ENCODE measurements around the gene GRID1. TPM values are rescaled to one million over a fixed set of nuclear protein-coding genes. Genes with fewer than 3 reads are reported as not detected.

The GRID1 gene
- total RNA-seq, 1 experiment from 2014 or later = not detected

DNA sequence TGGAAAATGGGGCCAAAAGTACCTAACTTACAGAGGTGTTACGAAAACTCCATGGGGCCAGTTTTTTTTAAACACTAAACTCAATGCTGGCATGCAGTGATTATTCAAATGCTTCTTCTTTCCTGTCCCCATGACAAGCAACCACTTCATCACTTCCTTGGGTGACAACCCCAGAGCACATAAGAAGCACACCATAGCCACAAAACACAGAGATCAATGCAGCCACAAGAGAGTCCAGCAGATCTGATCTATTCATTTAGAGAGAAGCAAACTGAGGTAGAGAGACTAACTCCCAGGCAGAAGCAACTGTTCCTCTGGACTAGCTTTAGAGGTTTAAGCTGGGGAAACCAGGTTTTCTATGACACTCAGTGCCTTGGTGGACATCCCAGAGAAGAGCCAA lies 180.0 kb downstream of the GRID1 start:
- H3K27ac ChIP-seq = no peak overlapping the region
- H3K36me3 ChIP-seq (ENCODE audit: low read depth) = no peaks in the 10 kb centered on the region
- H3K79me2 ChIP-seq (ENCODE audit: low read depth) = no peaks in the 10 kb centered on the region
- H3K27me3 ChIP-seq (ENCODE audit: insufficient read depth, low read depth) = peaks cover 14% of the 10 kb centered on the region
- BruUV-seq (replicated peaks) = no TSS peak
- intact Hi-C loops (cut with micrococcal nuclease; ENCODE audit: unreplicated experiment) = no loop called here
- H3K4me2 ChIP-seq = no peak overlapping the region
- no peaks in the 10 kb centered on the region for H3K9me2 ChIP-seq (ENCODE audit: insufficient read depth)
- no peak overlapping the region for H2AFZ ChIP-seq
- no peaks in the 10 kb centered on the region for H3F3A ChIP-seq (ENCODE audit: insufficient read depth, low read depth)
- no peaks in the 10 kb centered on the region for H4K20me1 ChIP-seq (ENCODE audit: insufficient read depth)
- ChIA-PET CTCF (no interaction called here), POLR2A (ENCODE audit: unreplicated experiment) (no interaction called here)
- DNase-seq = no peak
- TF ChIP-seq CTCF (conservative IDR thresholded peaks at IDR 0.05) = no peak
- H3K9me3 ChIP-seq (ENCODE audit: insufficient read depth, low read depth) = no peaks in the 10 kb centered on the region
- no peaks in the 10 kb centered on the region for H3K4me1 ChIP-seq (replicated peaks; ENCODE audit: insufficient read depth)
- H3K4me3 ChIP-seq = no peak overlapping the region

DNA sequence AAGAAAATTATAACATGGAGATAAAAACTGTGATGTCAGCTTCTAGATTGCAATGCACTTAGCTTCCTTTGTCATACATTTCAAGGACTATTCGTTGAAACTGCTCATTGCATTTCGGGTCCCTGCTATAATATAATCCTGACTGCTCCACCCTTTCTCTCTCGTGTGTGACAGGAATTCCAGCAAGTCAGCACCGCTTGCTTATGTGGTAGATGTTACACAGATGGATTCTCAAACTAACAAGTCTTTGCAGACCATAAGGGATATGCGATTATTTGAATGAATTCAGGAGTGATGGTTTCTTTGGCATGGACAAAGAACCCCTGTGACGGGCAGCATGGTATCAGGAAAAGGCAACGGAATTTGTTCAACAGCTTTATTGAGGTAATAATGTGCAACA lies 184.0 kb downstream of the GRID1 start:
- H3K4me2 ChIP-seq = no peak overlapping the region
- no peak overlapping the region for H2AFZ ChIP-seq
- POLR2A ChIA-PET (ENCODE audit: unreplicated experiment) = interaction anchor here (0.6 kb wide), 1 partner anchor 13 kb away, joined by 4 read pairs; no protein-coding TSS in a partner anchor
- intact Hi-C loops (cut with micrococcal nuclease; ENCODE audit: unreplicated experiment) = no loop called here
- no peak for DNase-seq
- peaks cover 19% of the 10 kb centered on the region for H3K27me3 ChIP-seq (ENCODE audit: insufficient read depth, low read depth)
- H3K9me3 ChIP-seq (ENCODE audit: insufficient read depth, low read depth) = no peaks in the 10 kb centered on the region
- no peaks in the 10 kb centered on the region for H3K36me3 ChIP-seq (ENCODE audit: low read depth)
- TF ChIP-seq CTCF (conservative IDR thresholded peaks at IDR 0.05) (no peak), EZH2 (IDR thresholded peaks at IDR 0.05; ENCODE audit: low read depth) (no peak)
- H4K20me1 ChIP-seq (ENCODE audit: insufficient read depth) = no peaks in the 10 kb centered on the region
- CTCF ChIA-PET = no interaction called here
- H3K4me1 ChIP-seq (replicated peaks; ENCODE audit: insufficient read depth) = no peaks in the 10 kb centered on the region
- H3F3A ChIP-seq (ENCODE audit: insufficient read depth, low read depth) = no peaks in the 10 kb centered on the region
- H3K79me2 ChIP-seq (ENCODE audit: low read depth) = no peaks in the 10 kb centered on the region
- H3K9me2 ChIP-seq (ENCODE audit: insufficient read depth) = no peaks in the 10 kb centered on the region
- H3K27ac ChIP-seq = no peak overlapping the region
- no peak overlapping the region for H3K4me3 ChIP-seq
- BruUV-seq (replicated peaks) = no TSS peak

DNA sequence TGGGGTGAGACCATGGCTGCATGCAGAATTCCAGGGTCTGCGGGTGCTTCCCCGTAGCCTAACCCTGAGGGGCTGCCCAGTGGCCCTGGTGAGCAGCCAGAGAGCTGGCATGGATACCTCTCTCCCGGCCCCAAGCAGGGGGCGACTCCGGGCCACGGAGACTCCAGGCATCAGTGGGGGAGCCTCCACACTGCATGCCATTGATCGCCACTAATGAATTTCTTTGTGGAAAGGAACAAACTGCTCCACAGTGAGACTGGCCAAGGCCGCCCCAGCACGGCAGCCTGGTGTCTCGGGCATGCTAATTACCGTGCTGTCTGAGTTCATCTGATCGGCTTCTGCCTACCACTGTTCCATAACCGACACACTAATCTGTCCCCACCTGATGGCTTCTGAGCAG lies 184.4 kb downstream of the GRID1 start:
- CTCF ChIA-PET = no interaction called here
- H3K27me3 ChIP-seq (ENCODE audit: insufficient read depth, low read depth) = peaks cover 19% of the 10 kb centered on the region
- POLR2A ChIA-PET (ENCODE audit: unreplicated experiment) = interaction anchor here (0.6 kb wide), 1 partner anchor 13 kb away, joined by 4 read pairs; no protein-coding TSS in a partner anchor
- H3K4me2 ChIP-seq = no peak overlapping the region
- H4K20me1 ChIP-seq (ENCODE audit: insufficient read depth) = no peaks in the 10 kb centered on the region
- DNase-seq = no peak
- no peaks in the 10 kb centered on the region for H3K4me1 ChIP-seq (replicated peaks; ENCODE audit: insufficient read depth)
- H3K79me2 ChIP-seq (ENCODE audit: low read depth) = no peaks in the 10 kb centered on the region
- no peaks in the 10 kb centered on the region for H3K9me3 ChIP-seq (ENCODE audit: insufficient read depth, low read depth)
- intact Hi-C loops (cut with micrococcal nuclease; ENCODE audit: unreplicated experiment) = no loop called here
- H3K36me3 ChIP-seq (ENCODE audit: low read depth) = no peaks in the 10 kb centered on the region
- no peak overlapping the region for H3K4me3 ChIP-seq
- TF ChIP-seq CTCF (conservative IDR thresholded peaks at IDR 0.05) (no peak), EZH2 (IDR thresholded peaks at IDR 0.05; ENCODE audit: low read depth) (no peak)
- no peaks in the 10 kb centered on the region for H3K9me2 ChIP-seq (ENCODE audit: insufficient read depth)
- no TSS peak for BruUV-seq (replicated peaks)
- H2AFZ ChIP-seq = no peak overlapping the region
- no peak overlapping the region for H3K27ac ChIP-seq
- no peaks in the 10 kb centered on the region for H3F3A ChIP-seq (ENCODE audit: insufficient read depth, low read depth)
